ENCODE measurements around the gene GMPS. TPM values are rescaled to one million over a fixed set of nuclear protein-coding genes. Genes with fewer than 3 reads are reported as not detected.

The GMPS gene
- total and polyA plus RNA-seq, 2 donors from 2014 or later = 21.1 to 43.9 TPM

GRCh38 chr3:155891321-155891720 is 20.9 kb downstream of the GMPS start:
- no peaks in the 10 kb centered on the region for H3K4me1 ChIP-seq (ENCODE audit: control insufficient read depth in 2 of 3, insufficient read depth in 2 of 3, low read depth in 1 of 3, low read length in 3 of 3)
- H3K4me3 ChIP-seq (ENCODE audit: low read length in 3 of 3) = no peak overlapping the region
- H3K9me3 ChIP-seq (ENCODE audit: control insufficient read depth in 2 of 3, insufficient read depth in 1 of 3, low read length in 3 of 3) = no peaks in the 10 kb centered on the region
- H3K27me3 ChIP-seq (ENCODE audit: control insufficient read depth, insufficient read depth, low read length) = no peaks in the 10 kb centered on the region
- no peak overlapping the region for H3K27ac ChIP-seq (ENCODE audit: low read depth in 2 of 2, low read length in 2 of 2)
- no peak for TF ChIP-seq CTCF (IDR thresholded peaks at IDR 0.05; ENCODE audit: borderline replicate concordance, extremely low read depth, insufficient read depth)
- H3K36me3 ChIP-seq (ENCODE audit: control insufficient read depth in 2 of 3, insufficient read depth in 3 of 3, low read length in 3 of 3) = no peaks in the 10 kb centered on the region
- FAIRE-seq (no peak), DNase-seq (no peak)
- H3K9ac ChIP-seq (ENCODE audit: low read length in 3 of 3) = no peak overlapping the region
- intact Hi-C loops (cut with DNase I) = no loop called here

GRCh38 chr3:155895379-155895900 is 25.0 kb downstream of the GMPS start:
- TF ChIP-seq CTCF (IDR thresholded peaks at IDR 0.05; ENCODE audit: borderline replicate concordance, extremely low read depth, insufficient read depth) = no peak
- Histone ChIP-seq H3K27ac (ENCODE audit: low read depth in 2 of 2, low read length in 2 of 2) (no peak overlapping the region), H3K4me3 (ENCODE audit: low read length in 3 of 3) (no peak overlapping the region), H3K9ac (ENCODE audit: low read length in 3 of 3) (no peak overlapping the region), H3K4me1 (ENCODE audit: control insufficient read depth in 2 of 3, insufficient read depth in 2 of 3, low read depth in 1 of 3, low read length in 3 of 3) (no peaks in the 10 kb centered on the region), H3K9me3 (ENCODE audit: control insufficient read depth in 2 of 3, insufficient read depth in 1 of 3, low read length in 3 of 3) (no peaks in the 10 kb centered on the region), H3K27me3 (ENCODE audit: control insufficient read depth, insufficient read depth, low read length) (no peaks in the 10 kb centered on the region), H3K36me3 (ENCODE audit: control insufficient read depth in 2 of 3, insufficient read depth in 3 of 3, low read length in 3 of 3) (peaks cover 0 to 8% (median 8%) of the 10 kb centered on the region in 3 donors)
- FAIRE-seq (no peak), DNase-seq (no peak)
- intact Hi-C loops (cut with DNase I) = no loop called here

GRCh38 chr3:155906900-155907299 is 36.5 kb downstream of the GMPS start:
- Histone ChIP-seq H3K36me3 (ENCODE audit: control insufficient read depth in 2 of 3, insufficient read depth in 3 of 3, low read length in 3 of 3) (peaks cover 0 to 4% (median 0%) of the 10 kb centered on the region in 3 donors), H3K27ac (ENCODE audit: low read depth in 2 of 2, low read length in 2 of 2) (no peak overlapping the region), H3K9me3 (ENCODE audit: control insufficient read depth in 2 of 3, insufficient read depth in 1 of 3, low read length in 3 of 3) (no peaks in the 10 kb centered on the region), H3K4me3 (ENCODE audit: low read length in 3 of 3) (no peak overlapping the region), H3K27me3 (ENCODE audit: control insufficient read depth, insufficient read depth, low read length) (no peaks in the 10 kb centered on the region), H3K9ac (ENCODE audit: low read length in 3 of 3) (no peak overlapping the region), H3K4me1 (ENCODE audit: control insufficient read depth in 2 of 3, insufficient read depth in 2 of 3, low read depth in 1 of 3, low read length in 3 of 3) (no peaks in the 10 kb centered on the region)
- DNase-seq (no peak), FAIRE-seq (no peak)
- no peak for TF ChIP-seq CTCF (IDR thresholded peaks at IDR 0.05; ENCODE audit: borderline replicate concordance, extremely low read depth, insufficient read depth)
- intact Hi-C loops (cut with DNase I) = no loop called here

GRCh38 chr3:155908086-155908485 is 37.6 kb downstream of the GMPS start:
- Histone ChIP-seq H3K4me3 (ENCODE audit: low read length in 3 of 3) (no peak overlapping the region), H3K36me3 (ENCODE audit: control insufficient read depth in 2 of 3, insufficient read depth in 3 of 3, low read length in 3 of 3) (peaks cover 0 to 4% (median 0%) of the 10 kb centered on the region in 3 donors)
- TF ChIP-seq CTCF (IDR thresholded peaks at IDR 0.05; ENCODE audit: borderline replicate concordance, extremely low read depth, insufficient read depth) = no peak

More at GRCh38 chr3:155908086-155908485, 37.6 kb downstream of the GMPS start:
- no peaks in the 10 kb centered on the region for H3K27me3 ChIP-seq (ENCODE audit: control insufficient read depth, insufficient read depth, low read length)
- H3K27ac ChIP-seq (ENCODE audit: low read depth in 2 of 2, low read length in 2 of 2) = no peak overlapping the region
- no peak overlapping the region for H3K9ac ChIP-seq (ENCODE audit: low read length in 3 of 3)
- DNase-seq (no peak), FAIRE-seq (no peak)
- intact Hi-C loops (cut with DNase I) = no loop called here
- H3K9me3 ChIP-seq (ENCODE audit: control insufficient read depth in 2 of 3, insufficient read depth in 1 of 3, low read length in 3 of 3) = no peaks in the 10 kb centered on the region
- no peaks in the 10 kb centered on the region for H3K4me1 ChIP-seq (ENCODE audit: control insufficient read depth in 2 of 3, insufficient read depth in 2 of 3, low read depth in 1 of 3, low read length in 3 of 3)
